B cell (primary cell): Measurements from ENCODE around the gene NTRK3.

ENCODE experiments used
- EZH2 ChIP-seq: IDR thresholded peaks from 2 replicates; pipeline ENCODE4 v1.6.1; 2012; ENCODE audit warnings: borderline replicate concordance, low read depth, mild to moderate bottlenecking, moderate library complexity, low read length; ENCODE audit not compliant: insufficient read depth, poor library complexity, severe bottlenecking
- TF ChIP-seq, protein P1 (sequence below): fragments of 200-600 bp; IDR thresholded peaks from one replicate; pipeline ENCODE4 v1.8.0; 2022; ENCODE audit warnings: antibody characterized with exemption, mild to moderate bottlenecking

GRCh38 chr15:88077296-88078020 lies 179.1 kb downstream of the NTRK3 start:
- no peak for TF ChIP-seq EZH2
- TF ChIP-seq, protein P1, sequence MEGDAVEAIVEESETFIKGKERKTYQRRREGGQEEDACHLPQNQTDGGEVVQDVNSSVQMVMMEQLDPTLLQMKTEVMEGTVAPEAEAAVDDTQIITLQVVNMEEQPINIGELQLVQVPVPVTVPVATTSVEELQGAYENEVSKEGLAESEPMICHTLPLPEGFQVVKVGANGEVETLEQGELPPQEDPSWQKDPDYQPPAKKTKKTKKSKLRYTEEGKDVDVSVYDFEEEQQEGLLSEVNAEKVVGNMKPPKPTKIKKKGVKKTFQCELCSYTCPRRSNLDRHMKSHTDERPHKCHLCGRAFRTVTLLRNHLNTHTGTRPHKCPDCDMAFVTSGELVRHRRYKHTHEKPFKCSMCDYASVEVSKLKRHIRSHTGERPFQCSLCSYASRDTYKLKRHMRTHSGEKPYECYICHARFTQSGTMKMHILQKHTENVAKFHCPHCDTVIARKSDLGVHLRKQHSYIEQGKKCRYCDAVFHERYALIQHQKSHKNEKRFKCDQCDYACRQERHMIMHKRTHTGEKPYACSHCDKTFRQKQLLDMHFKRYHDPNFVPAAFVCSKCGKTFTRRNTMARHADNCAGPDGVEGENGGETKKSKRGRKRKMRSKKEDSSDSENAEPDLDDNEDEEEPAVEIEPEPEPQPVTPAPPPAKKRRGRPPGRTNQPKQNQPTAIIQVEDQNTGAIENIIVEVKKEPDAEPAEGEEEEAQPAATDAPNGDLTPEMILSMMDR = no peak
